ENCODE results near the gene PLD4.
"Not testable (repeated sequence)": the region's sequence is repeated elsewhere in the genome, so short reads cannot be mapped to it uniquely, and the experiment has no call there.

Gene PLD4

DNA sequence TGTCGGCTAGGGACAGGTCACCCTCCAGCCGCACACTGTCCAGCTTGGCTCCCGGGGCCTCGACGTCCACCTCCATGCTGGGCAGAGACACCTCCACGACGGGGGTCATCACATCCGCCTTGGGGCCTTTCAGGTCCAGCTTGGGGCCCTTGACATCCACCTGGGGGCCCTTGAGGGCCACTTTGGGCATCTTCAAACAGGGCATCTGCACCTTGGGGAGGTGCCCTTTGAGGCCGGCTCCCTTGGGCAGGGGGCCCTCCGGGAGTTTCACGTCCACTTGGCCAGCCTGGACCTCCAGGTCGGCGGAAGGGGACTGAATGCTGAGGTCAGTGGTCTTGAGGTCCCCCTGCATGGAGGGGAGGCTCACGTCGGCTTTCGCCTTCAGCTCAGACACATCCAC is 17.9 kb downstream of the PLD4 start:
- DNase-seq: no peak

DNA sequence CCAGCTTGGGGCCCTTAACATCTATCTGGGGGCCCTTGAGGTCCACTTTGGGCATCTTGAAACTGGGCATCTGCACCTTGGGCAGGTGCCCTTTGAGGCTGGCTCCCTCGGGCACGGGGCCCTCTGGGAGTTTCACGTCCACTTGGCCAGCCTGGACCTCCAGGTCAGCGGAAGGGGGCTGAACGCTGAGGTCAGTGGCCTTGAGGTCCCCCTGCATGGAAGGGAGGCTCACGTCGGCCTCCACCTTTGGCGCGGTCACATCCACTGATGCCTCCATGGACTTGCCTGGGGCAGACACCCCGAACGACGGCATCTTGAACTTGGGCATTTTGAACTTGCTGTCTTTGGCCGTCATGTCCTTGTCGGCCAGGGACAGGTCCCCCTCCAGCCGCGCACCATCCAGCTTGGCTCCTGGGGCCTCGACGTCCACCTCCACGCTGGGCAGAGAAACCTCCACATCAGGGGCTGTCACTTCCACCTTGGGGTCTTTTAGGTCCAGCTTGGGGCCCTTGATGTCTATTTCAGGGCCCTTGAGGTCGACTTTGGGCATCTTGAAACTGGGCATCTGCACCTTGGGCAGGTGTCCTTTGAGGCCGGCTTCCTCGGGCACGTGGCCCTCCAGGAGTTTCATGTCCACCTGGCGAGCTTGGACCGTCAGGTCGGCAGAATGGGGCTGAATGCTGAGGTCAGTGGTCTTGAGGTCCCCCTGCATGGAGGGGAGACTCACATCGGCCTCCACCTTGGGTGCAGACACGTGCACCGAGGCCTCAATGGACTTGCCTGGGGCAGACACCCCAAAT is 18.7 kb downstream of the PLD4 start:
- DNase-seq: not testable (repeated sequence)

DNA sequence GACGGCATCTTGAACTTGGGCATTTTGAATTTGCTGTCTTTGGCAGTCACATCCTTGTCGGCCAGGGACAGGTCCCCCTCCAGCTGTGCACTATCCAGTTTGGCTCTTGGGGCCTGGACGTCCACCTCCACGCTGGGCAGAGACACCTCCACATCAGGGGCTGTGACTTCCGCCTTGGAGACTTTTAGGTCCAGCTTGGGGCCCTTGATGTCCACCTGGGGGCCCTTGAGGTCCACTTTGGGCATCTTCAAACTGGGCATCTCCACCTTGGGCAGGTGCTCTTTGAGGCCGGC is 19.3 kb downstream of the PLD4 start:
- DNase-seq: not testable (repeated sequence)

DNA sequence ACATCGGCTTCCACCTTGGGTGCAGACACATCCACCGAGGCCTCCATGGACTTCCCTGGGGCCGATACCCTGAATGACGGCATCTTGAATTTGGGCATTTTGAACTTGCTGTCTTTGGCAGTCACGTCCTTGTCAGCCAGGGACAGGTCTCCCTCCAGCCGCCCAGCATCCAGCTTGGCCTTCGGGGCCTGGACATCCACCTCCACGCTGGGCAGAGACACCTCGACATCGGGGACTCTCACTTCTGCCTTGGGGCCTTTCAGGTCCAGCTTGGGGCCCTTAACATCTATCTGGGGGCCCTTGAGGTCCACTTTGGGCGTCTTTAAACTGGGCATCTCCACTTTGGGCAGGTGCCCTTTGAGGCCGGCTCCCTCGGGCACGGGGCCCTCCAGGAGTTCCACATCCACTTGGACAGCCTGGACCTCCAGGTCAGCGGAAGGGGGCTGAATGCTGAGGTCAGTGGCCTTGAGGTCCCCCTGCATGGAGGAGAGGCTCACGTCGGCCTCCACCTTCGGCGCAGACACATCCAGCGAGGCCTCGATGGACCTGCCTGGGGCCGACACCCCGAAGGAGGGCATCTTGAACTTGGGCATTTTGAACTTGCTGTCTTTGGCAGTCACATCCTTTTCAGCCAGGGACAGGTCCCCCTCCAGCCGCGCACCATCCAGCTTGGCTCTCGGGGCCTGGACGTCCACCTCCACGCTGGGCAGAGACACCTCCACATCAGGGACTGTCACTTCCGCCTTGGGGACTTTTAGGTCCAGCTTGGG is 19.9 kb downstream of the PLD4 start:
- DNase-seq: not testable (repeated sequence)

DNA sequence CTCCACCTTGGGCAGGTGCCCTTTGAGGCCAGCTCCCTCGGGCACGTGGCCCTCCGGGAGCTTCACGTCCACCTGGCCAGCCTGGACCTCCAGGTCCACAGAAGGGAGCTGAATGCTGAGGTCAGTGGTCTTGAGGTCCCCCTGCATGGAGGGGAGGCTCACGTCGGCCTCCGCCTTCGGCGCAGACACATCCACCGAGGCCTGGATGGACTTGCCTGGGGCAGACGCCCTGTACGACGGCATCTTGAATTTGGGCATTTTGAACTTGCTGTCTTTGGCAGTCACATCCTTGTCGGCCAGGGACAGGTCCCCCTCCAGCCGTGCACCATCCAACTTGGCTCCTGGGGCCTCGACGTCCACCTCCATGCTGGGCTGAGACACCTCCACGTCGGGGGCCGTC is 20.6 kb downstream of the PLD4 start:
- DNase-seq: not testable (repeated sequence)

DNA sequence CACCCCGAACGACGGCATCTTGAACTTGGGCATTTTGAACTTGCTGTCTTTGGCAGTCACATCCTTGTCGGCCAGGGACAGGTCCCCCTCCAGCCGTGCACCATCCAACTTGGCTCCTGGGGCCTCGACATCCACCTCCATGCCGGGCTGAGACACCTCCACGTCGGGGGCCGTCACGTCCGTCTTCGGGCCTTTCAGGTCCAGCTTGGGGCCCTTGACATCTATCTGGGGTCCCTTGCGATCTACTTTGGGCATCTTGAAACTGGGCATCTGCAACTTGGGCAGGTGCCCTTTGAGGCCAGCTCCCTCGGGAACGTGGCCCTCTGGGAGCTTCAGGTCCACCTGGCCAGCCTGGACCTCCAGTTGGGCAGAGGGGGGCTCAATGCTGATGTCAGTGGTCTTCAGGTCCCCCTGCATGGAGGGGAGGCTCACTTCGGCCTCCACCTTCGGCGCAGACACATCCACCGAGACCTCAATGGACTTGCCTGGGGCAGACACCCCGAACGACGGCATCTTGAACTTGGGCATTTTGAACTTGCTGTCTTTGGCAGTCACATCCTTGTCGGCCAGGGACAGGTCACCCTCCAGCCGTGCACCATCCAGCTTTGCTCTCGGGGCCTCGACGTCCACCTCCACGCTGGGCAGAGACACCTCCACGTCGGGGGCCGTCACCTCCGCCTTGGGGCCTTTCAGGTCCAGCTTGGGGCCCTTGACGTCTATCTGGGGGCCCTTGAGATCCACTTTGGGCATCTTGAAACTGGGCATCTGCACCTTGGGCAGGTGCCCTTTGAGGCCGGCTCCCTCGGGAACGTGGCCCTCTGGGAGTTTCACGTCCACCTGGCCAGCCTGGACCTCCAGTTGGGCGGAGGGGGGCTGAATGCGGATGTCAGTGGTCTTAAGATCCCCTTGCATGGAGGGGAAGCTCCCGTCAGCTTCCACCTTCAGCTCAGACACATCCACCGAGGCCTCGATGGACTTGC is 21.6 kb downstream of the PLD4 start:
- DNase-seq: not testable (repeated sequence)

DNA sequence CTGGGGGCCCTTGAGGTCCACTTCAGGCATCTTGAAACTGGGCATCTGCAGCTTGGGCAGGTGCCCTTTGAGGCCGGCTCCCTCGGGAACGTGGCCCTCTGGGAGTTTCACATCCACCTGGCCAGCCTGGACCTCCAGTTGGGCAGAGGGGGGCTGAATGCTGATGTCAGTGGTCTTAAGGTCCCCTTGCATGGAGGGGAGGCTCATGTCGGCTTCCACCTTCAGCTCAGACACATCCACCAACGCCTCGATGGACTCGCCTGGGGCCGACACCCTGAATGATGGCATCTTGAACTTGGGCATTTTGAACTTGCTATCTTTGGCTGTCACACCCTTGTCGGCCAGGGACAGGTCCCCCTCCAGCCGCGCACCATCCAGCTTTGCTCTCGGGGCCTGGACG is 22.5 kb downstream of the PLD4 start:
- DNase-seq: not testable (repeated sequence)

DNA sequence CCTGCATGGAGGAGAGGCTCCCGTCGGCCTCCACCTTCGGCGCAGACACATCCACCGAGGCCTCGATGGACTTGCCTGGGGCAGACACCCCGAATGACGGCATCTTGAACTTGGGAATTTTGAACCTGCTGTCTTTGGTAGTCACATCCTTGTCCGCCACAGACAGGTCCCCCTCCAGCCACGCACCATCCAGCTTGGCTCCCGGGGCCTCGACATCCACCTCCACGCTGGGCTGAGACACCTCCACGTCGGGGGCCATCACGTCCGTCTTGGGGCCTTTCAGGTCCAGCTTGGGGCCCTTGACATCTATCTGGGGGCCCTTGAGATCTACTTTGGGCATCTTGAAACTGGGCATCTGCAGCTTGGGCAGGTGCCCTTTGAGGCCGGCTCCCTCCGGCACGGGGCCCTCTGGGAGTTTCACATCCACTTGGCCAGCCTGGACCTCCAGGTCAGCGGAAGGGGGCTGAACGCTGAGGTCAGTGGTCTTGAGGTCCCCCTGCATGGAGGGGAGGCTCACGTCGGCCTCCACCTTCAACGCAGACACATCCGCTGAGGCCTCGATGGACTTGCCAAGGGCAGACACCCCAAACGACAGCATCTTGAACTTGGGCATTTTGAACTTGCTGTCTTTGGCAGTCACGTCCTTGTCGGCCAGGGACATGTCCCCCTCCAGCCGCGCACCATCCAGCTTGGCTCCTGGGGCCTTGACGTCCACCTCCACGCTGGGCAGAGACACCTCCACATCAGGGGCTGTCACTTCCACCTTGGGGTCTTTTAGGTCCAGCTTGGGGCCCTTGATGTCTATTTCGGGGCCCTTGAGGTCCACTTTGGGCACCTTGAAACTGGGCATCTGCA is 23.4 kb downstream of the PLD4 start:
- not testable (repeated sequence) for DNase-seq

DNA sequence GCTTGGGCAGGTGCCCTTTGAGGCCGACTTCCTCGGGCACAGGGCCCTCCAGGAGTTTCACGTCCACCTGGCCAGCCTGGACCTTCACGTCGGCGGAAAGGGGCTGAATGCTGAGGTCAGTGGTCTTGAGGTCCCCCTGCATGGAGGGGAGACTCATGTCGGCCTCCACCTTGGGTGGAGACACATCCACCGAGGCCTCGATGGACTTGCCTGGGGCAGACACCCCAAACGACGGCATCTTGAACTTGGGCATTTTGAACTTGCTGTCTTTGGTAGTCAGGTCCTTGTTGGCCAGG is 24.0 kb downstream of the PLD4 start:
- no peak for DNase-seq

DNA sequence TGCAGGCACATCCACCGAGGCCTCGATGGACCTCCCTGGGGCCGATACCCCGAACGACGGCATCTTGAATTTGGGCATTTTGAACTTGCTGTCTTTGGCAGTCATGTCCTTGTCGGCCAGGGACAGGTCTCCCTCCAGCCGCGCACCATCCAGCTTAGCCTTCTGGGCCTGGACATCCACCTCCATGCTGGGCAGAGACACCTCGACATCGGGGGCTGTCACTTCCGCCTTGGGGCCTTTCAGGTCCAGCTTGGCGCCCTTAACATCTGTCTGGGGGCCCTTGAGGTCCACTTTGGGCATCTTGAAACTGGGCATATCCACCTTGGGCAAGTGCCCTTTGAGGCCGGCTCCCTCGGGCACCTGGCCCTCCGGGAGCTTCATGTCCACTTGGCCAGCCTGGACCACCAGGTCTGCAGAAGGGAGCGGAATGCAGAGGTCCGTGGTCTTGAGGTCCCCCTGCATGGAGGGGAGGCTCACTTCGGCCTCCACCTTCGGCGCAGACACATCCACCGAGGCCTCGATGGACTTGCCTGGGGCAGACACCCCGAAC is 24.8 kb downstream of the PLD4 start:
- not testable (repeated sequence) for DNase-seq

DNA sequence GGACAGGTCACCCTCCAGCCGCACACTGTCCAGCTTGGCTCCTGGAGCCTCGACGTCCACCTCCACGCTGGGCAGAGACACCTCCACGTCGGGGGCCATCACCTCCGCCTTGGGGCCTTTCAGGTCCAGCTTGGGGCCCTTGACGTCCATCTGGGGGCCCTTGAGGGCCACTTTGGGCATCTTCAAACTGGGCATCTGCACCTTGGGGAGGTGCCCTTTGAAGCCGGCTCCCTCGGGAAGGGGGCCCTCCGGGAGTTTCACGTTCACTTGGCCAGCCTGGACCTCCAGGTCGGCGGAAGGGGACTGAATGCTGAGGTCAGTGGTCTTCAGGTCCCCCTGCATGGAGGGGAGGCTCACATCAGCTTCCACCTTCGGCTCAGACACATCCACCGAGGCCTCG is 25.3 kb downstream of the PLD4 start:
- DNase-seq: no peak

DNA sequence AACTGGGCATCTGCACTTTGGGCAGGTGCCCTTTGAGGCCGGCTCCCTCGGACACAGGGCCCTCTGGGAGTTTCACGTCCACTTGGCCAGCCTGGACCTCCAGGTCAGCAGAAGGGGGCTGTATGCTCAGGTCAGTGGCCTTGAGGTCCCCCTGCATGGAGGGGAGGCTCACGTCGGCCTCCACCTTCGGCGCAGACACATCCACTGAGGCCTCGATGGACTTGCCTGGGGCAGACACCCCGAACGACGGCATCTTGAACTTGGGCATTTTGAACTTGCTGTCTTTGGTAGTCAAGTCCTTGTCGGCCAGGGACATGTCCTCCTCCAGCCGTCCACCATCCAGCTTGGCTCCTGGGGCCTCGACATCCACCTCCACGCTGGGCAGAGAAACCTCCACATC is 26.0 kb downstream of the PLD4 start:
- DNase-seq: not testable (repeated sequence)

DNA sequence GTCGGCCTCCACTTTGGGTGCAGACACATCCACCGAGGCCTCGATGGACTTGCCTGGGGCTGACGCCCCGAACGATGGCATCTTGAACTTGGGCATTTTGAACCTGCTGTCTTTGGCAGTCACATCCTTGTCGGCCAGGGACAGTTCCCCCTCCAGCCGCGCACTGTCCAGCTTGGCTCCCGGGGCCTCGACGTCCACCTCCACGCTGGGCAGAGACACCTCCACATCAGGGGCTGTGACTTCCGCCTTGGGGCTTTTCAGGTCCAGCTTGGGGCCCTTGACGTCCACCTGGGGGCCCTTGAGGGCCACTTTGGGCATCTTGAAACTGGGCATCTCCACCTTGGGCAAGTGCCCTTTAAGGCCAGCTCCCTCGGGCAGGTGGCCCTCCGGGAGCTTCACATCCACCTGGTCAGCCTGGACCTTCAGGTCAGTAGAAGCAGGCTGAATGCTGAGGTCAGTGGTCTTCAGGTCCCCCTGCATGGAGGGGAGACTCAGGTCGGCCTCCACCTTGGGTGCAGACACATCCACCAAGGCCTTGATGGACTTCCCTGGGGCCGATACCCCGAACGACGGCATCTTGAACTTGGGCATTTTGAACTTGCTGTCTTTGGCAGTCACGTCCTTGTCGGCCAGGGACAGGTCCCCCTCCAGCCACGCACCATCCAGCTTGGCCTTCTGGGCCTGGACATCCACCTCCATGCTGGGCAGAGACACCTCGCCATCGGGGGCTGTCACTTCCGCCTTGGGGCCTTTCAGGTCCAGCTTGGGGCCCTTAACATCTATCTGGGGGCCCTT is 27.4 kb downstream of the PLD4 start:
- DNase-seq: not testable (repeated sequence)

DNA sequence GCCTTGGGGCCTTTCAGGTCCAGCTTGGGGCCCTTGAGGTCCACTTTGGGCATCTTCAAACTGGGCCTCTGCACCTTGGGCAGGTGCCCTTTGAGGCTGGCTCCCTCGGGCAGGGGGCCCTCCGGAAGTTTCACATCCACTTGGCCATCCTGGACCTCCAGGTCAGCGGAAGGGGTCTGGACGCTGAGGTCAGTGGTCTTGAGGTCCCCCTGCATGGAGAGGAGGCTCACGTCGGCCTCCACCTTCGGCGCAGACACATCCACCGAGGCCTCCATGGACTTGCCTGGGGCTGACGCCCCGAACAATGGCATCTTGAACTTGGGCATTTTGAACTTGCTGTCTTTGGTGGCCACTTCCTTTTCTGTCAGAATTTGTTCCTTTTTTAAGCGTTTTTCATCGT is 28.4 kb downstream of the PLD4 start:
- DNase-seq: no peak

DNA sequence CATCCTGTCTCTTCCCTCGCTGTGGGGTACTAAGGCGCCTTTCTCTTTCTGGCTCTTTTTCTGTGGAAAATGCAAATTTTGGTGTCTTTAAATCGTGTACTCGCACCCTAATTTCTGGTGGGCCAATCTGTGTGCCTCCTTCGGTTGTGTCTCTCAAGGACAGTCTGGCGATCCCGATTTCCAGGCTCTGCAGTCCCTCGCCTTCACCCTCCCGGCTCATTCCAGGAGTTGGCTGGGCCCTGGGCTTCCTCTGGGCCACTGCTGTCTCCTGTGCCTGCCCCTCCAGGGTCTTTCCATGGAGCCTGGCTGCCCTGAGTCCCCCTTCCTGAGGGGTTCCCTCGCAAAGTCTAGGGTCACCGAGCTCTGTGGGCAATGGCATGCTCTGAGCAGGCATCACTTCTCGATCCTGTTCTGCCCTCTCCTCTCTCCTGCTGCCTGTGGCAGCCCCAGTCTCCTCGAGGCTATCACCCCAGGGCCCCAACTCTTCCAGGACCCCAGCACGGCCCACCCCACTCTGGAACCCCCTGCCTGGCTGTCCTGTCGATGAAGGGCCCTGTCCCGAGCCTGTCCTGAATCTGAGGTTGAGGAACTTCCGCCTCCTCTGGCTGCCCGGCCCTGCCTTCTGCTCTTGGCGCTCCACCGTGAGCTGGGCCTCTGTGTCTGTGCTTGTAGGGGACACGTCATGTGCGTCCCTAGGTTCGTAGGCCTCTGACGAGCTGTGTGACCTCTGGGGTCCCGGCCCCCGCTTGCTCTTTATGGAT is 29.4 kb downstream of the PLD4 start:
- no peak for DNase-seq

DNA sequence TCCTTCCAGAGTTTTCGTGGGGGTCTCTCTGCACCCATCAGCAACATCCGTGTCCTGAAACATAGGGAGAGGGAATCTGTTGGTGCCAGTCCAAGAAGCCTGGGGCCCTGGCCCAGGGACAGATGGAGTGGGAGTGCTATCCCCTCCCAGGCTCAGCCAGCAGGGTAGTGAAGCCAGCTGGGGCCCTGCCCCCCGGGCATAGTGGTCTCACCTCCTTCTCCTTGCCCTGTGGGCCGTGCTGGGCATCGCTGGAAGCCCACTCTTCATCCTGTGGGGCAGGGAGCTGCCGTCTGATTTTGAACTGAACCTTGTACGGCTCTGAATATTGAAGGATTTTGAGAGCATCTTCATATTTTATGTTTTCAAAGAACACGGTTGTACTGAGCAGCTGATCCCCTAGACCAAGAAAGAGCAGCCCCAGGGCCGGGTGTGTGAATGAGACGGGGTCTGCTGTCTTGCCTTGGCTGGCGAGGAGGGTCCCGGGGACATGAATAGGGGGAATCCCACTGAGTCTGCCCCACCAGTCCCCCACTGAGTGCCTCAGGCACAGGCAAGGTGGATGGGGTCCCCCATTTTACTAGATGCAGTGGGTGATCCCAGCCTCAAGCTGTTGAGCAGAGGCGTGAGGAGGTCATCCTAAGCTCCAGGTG is 30.2 kb downstream of the PLD4 start:
- no peak for DNase-seq

DNA sequence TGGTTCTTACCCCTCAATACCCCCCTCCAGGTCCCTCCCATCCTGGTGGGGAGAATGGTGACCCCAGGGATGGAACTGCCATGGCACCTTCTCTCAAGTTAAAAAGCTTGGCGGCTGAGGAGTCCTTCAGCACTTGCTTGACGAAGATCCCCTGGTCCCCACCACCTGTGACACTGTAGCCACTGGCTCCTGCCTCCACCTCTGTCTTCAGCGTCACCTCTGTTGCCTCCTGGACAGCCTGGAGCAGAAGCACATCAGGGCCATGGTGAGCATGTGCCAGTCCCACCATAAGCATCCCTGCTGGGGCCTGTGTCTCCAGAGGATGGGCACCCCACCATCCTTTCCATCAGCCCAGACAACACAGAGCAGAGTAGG is 30.7 kb downstream of the PLD4 start:
- DNase-seq: no peak

DNA sequence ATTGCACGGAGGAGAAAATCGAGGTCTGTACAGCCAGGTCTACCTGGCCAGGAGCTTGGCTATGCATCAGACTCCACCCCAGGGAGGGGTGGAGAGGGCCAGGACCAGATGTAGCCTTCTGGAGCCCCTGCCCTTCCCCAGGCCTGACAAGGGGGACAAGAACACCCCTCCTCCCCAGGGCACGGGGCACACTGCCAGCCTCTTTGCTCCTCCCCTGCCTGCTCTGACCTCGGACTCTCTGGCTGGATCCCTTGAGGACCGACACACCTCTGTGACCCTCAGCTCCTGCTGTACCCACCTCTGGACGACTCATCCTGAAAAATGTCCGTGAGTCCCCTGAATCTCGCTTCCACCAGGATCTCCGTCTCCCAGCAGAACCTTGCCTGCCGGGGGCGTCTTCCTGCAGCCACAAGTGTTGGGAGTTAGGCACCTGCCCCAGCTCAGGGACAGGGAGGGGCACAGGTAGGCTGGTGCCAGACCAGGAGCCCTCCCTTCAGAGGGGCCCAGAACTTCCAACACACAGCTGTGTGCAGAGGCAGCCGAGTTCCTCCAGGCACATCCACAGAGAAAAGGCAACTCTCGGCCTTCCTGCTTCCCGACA is 31.7 kb downstream of the PLD4 start:
- no peak for DNase-seq

All from Kasumi-1 (cell line).